Endothelial cell of umbilical vein (primary cell): ENCODE data around the gene PGRMC1. TPM values are rescaled to one million over a fixed set of nuclear protein-coding genes. Genes with fewer than 3 reads are reported as not detected.
"Not testable (repeated sequence)": the region's sequence is repeated elsewhere in the genome, so short reads cannot be mapped to it uniquely, and the experiment has no call there.

ENCODE experiments used
- BruUV-seq: library from RNA; stranded (reverse); fragments of 400-500 nt; replicated peaks from 2 replicates; lab custom pipeline; 2021; lab: Mats Ljungman, UMichigan
- CTCF ChIA-PET: fragments of 300-600, 350-600 bp; sonication (Branson Sonifier 250); formaldehyde crosslinking; loops from one replicate; lab custom pipeline; 2021; ENCODE audit warnings: antibody characterized with exemption, inconsistent platforms; lab: Charles Lee
- POLR2A ChIA-PET: fragments of 300-600, 350-600 bp; sonication (Branson Sonifier 250); formaldehyde crosslinking; loops from one replicate; lab custom pipeline; 2021; ENCODE audit warnings: antibody characterized with exemption, inconsistent platforms; lab: Charles Lee
- DNase-seq: peaks from one replicate; pipeline ENCODE4 v3.0.0-alpha.2; 2011; ENCODE audit warnings: low read depth, low spot score
- FAIRE-seq: peaks from 2 replicates; lab custom pipeline; 2011; peaks lifted over from hg19 to GRCh38; lab: Jason Lieb, UNC
- H2AFZ ChIP-seq: 2 replicates; pipeline ENCODE4 v1.6.0; 2012; ENCODE audit warnings: low read depth, low read length, control low read depth, inconsistent platforms
- H3K27ac ChIP-seq: 2 replicates; pipeline ENCODE4 v1.5.1; 2011; ENCODE audit warnings: low read depth, mild to moderate bottlenecking, control low read depth, low read length, moderate library complexity; ENCODE audit not compliant: insufficient read depth
- H3K27me3 ChIP-seq, 2 experiments: 2 replicates each; pipeline versions ENCODE4 v1.6.0 to v1.6.1; 2011; ENCODE audit warnings: low read length in 2 of 2, mixed read lengths in 1 of 2; ENCODE audit not compliant: control insufficient read depth in 2 of 2, insufficient read depth in 2 of 2
- H3K36me3 ChIP-seq, 2 experiments: 2 replicates in 1 of 2; 3 replicates in 1 of 2; pipeline ENCODE4 v1.5.1; 2011; ENCODE audit warnings: low read length in 2 of 2, mild to moderate bottlenecking in 1 of 2, moderate library complexity in 1 of 2; ENCODE audit not compliant: control insufficient read depth in 2 of 2, insufficient read depth in 2 of 2; ENCODE audit errors: extremely low read depth in 1 of 2
- H3K4me1 ChIP-seq: 3 replicates; pipeline ENCODE4 v1.5.1; 2011; ENCODE audit warnings: mild to moderate bottlenecking, low read length; ENCODE audit not compliant: control insufficient read depth, insufficient read depth; ENCODE audit errors: extremely low read depth
- H3K4me2 ChIP-seq: 2 replicates; pipeline ENCODE4 v1.6.1; 2011; ENCODE audit warnings: low read length, control low read depth, mixed read lengths; ENCODE audit not compliant: insufficient read depth
- H3K4me3 ChIP-seq, 3 experiments: fragments of 200-600 bp in 1 of 3; sonication (generic), shearing (Covaris generic) in 1 of 3; replicated peaks in 1 of 3; 2 replicates each; pipeline ENCODE4 v1.5.1; 2011 to 2016; ENCODE audit warnings: control low read depth in 3 of 3, low read length in 3 of 3, mild to moderate bottlenecking in 2 of 3, inconsistent platforms in 1 of 3, low read depth in 1 of 3, moderate library complexity in 1 of 3; ENCODE audit not compliant: insufficient read depth in 1 of 3
- H3K79me2 ChIP-seq: 2 replicates; pipeline ENCODE4 v1.6.0; 2012; ENCODE audit warnings: low read length, inconsistent platforms; ENCODE audit not compliant: control insufficient read depth, insufficient read depth
- H3K9ac ChIP-seq: replicated peaks from 2 replicates; pipeline ENCODE3; 2011; ENCODE audit warnings: low read length, control low read depth; ENCODE audit not compliant: insufficient read depth; ENCODE audit errors: extremely low read depth
- H3K9me1 ChIP-seq: replicated peaks from 3 replicates; pipeline ENCODE4 v1.6.0; 2011; ENCODE audit warnings: mild to moderate bottlenecking, low read length; ENCODE audit not compliant: control insufficient read depth, insufficient read depth; ENCODE audit errors: extremely low read depth
- H3K9me3 ChIP-seq: replicated peaks from 2 replicates; pipeline ENCODE4 v1.5.1; 2012; ENCODE audit warnings: low read length, inconsistent platforms; ENCODE audit not compliant: control insufficient read depth, insufficient read depth
- H4K20me1 ChIP-seq: replicated peaks from 2 replicates; pipeline ENCODE3; 2011; ENCODE audit warnings: mild to moderate bottlenecking, low read length; ENCODE audit not compliant: control insufficient read depth, insufficient read depth; ENCODE audit errors: extremely low read depth
- CTCF ChIP-seq, 2 donors: IDR thresholded peaks; 1 replicate in 1 of 2; 2 replicates in 1 of 2; pipeline ENCODE4 v1.5.1; 2011; ENCODE audit warnings: low read length in 2 of 2, mild to moderate bottlenecking in 2 of 2, moderate library complexity in 2 of 2, control low read depth in 1 of 2, inconsistent platforms in 1 of 2, low read depth in 1 of 2; ENCODE audit not compliant: insufficient read depth in 1 of 2; ENCODE audit errors: extremely low read depth in 1 of 2
- EZH2 ChIP-seq: IDR thresholded peaks from 2 replicates; pipeline ENCODE4 v1.6.1; 2012; ENCODE audit warnings: borderline replicate concordance, low read depth, mild to moderate bottlenecking, moderate library complexity, low read length, inconsistent platforms; ENCODE audit not compliant: severe bottlenecking
- FOS ChIP-seq: IDR thresholded peaks from 2 replicates; pipeline ENCODE4 v1.6.1; 2011; ENCODE audit warnings: mild to moderate bottlenecking, low read length, moderate library complexity, borderline replicate concordance; ENCODE audit not compliant: insufficient read depth
- GATA2 ChIP-seq: IDR thresholded peaks from 2 replicates; pipeline ENCODE4 v1.7.0; 2011; ENCODE audit warnings: low read depth, mild to moderate bottlenecking, moderate library complexity, mixed read lengths, low read length; ENCODE audit not compliant: insufficient read length, insufficient read depth
- JUN ChIP-seq: IDR thresholded peaks from 2 replicates; pipeline ENCODE4 v1.6.1; 2011; ENCODE audit warnings: borderline replicate concordance, low read depth; ENCODE audit not compliant: insufficient read length, insufficient read depth
- MAX ChIP-seq: IDR thresholded peaks from 2 replicates; pipeline ENCODE4 v1.6.1; 2011; ENCODE audit not compliant: insufficient read depth, insufficient read length
- MYC ChIP-seq: IDR thresholded peaks from one replicate; pipeline ENCODE4 v1.6.1; 2011; ENCODE audit warnings: mild to moderate bottlenecking, low read depth, low read length
- POLR2A ChIP-seq: IDR thresholded peaks from 2 replicates; pipeline ENCODE4 v1.6.1; 2012; ENCODE audit warnings: low read depth, mild to moderate bottlenecking, control low read depth, low read length
- POLR2AphosphoS5 ChIP-seq: IDR thresholded peaks from 2 replicates; pipeline ENCODE4 v1.6.1; 2012; ENCODE audit warnings: low read depth, mild to moderate bottlenecking, control low read depth, low read length, moderate library complexity; ENCODE audit not compliant: insufficient read depth
- dilution Hi-C: fragments of 300-500 bp; cut with MboI; formaldehyde crosslinking; loops from one replicate; pipeline ENCODE4 v1.15.0; 2019; ENCODE audit warnings: low sequenced_read_pairs; ENCODE audit not compliant: extremely low pct_ligation_motif_present
- intact Hi-C: fragments of 100-400 bp; cut with micrococcal nuclease; formaldehyde crosslinking; loops from one replicate; pipeline ENCODE4 v1.10.0; 2022
- polyA plus RNA-seq, 4 experiments: library from polyadenylated mRNA; depleted of rRNA in 3 of 4; stranded (reverse) in 3 of 4; unstranded in 1 of 4; fragments of >200 nt; gene quantifications; 2 replicates each; pipeline versions ENCODE4 v1.2.1 to v1.2.3, GENCODE V29; 2011 to 2012; ENCODE audit warnings: missing spikeins in 1 of 4
- total RNA-seq: library from RNA; stranded (reverse); gene quantifications from 2 replicates; pipeline ENCODE4 v1.2.3, GENCODE V29; 2021

Gene PGRMC1
- total and polyA plus RNA-seq, 2 donors (not counting 3 experiments of a cell fraction or from before 2014, with no cell fraction given), result 37.4 to 61.8 TPM

GRCh38 chrX:119290476-119290875 lies 54.4 kb downstream of the PGRMC1 start:
- Histone ChIP-seq H3K27me3 (no peaks in the 10 kb centered on the region), H3K9ac (no peak overlapping the region), H3K4me1 (no peaks in the 10 kb centered on the region), H3K79me2 (no peaks in the 10 kb centered on the region), H3K4me3 (no peak overlapping the region), H3K9me3 (no peaks in the 10 kb centered on the region), H4K20me1 (no peaks in the 10 kb centered on the region), H3K27ac (no peak overlapping the region), H2AFZ (no peak overlapping the region), H3K36me3 (no peaks in the 10 kb centered on the region), H3K9me1 (no peaks in the 10 kb centered on the region), H3K4me2 (no peak overlapping the region)
- dilution Hi-C loops, result no loop called here
- POLR2A ChIA-PET, result no interaction called here
- FAIRE-seq (no peak), DNase-seq (no peak)
- CTCF ChIA-PET, result interaction anchor here (1.1 kb wide), 1 partner anchor 12 kb away, joined by 3 read pairs; no protein-coding TSS in a partner anchor
- intact Hi-C loops, result no loop called here
- TF ChIP-seq JUN (no peak), GATA2 (no peak), MYC (no peak), POLR2AphosphoS5 (no peak), EZH2 (no peak), POLR2A (no peak), FOS (no peak), MAX (no peak), CTCF (IDR thresholded peaks at IDR 0.05; ENCODE audit: extremely low read depth in 1 of 2, insufficient read depth in 1 of 2, low read depth in 1 of 2, low read length in 2 of 2) (no peak)
- no TSS peak for BruUV-seq

- H3K4me1 ChIP-seq, DNase-seq, H3K9ac ChIP-seq, dilution Hi-C loops, H3K27me3 ChIP-seq, H4K20me1 ChIP-seq, POLR2A ChIA-PET, H3K36me3 ChIP-seq, H3K79me2 ChIP-seq, CTCF ChIA-PET, H3K9me3 ChIP-seq, H3K4me3 ChIP-seq, H3K27ac ChIP-seq, BruUV-seq, H2AFZ ChIP-seq, FAIRE-seq, H3K9me1 ChIP-seq, H3K4me2 ChIP-seq, intact Hi-C loops: not testable (repeated sequence)
Measured at GRCh38 chrX:119291246-119291645, 55.2 kb downstream of the PGRMC1 start.
